GM12878 (cell line): ENCODE measurements around the gene HSD17B14.

Experiments
- CEBPZ ChIP-seq: fragments of 150-350 bp; IDR thresholded peaks from 2 replicates; pipeline ENCODE4 v1.6.1; 2016; ENCODE audit warnings: low read depth, low read length
- EZH2 ChIP-seq: IDR thresholded peaks from 2 replicates; pipeline ENCODE4 v1.6.1; 2012; ENCODE audit warnings: low read depth, mild to moderate bottlenecking, control low read depth, inconsistent platforms, low read length, borderline replicate concordance; ENCODE audit not compliant: control insufficient read depth
- POLR2AphosphoS5 ChIP-seq: IDR thresholded peaks from 2 replicates; pipeline ENCODE4 v1.6.1; 2011; ENCODE audit warnings: mild to moderate bottlenecking, low read length, inconsistent platforms
- SRF ChIP-seq, 2 experiments: IDR thresholded peaks; 2 replicates each; pipeline ENCODE4 v1.6.1; 2011; ENCODE audit warnings: low read depth in 2 of 2, low read length in 2 of 2, mild to moderate bottlenecking in 1 of 2, moderate library complexity in 1 of 2

GRCh38 chr19:48837687-48838086 lies 1.4 kb upstream of the HSD17B14 start:
- TF ChIP-seq POLR2AphosphoS5: no peak
- TF ChIP-seq CEBPZ: no peak
- TF ChIP-seq EZH2: no peak
- TF ChIP-seq SRF (IDR thresholded peaks at IDR 0.05; ENCODE audit: low read depth in 2 of 2, low read length in 2 of 2): no peak
